WI38 (cell line): Measurements from ENCODE around the gene CDC16.

Source experiments
- H3K4me3 ChIP-seq: 2 replicates; pipeline ENCODE4 v1.5.1; 2011; ENCODE audit warnings: low read depth, mild to moderate bottlenecking, control low read depth, low read length
- TF ChIP-seq, protein P1 (sequence below): IDR thresholded peaks from 2 replicates; pipeline ENCODE4 v1.5.1; 2012; ENCODE audit warnings: low read depth, mild to moderate bottlenecking, control low read depth, low read length

Gene CDC16

DNA sequence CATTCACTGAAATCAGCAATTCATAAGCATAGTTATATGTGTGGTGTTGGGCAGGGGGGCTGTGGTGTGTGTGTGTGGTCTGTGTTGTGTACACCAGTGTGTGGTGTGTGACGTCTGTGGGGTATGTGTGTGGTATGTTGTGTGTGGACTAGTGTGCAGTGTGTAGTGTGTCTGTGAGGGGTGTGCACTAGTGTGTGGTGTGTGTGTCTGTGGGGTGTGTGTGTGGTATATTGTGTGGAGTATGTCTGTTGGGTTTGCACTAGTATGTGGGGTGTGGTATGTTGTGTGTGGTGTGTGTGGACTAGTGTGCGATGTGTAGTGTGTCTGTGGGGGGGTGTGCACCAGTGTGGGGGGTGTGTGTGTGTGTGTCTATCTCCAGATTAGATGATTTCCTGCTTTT is 7.2 kb upstream of the CDC16 start:
- TF ChIP-seq, protein P1, sequence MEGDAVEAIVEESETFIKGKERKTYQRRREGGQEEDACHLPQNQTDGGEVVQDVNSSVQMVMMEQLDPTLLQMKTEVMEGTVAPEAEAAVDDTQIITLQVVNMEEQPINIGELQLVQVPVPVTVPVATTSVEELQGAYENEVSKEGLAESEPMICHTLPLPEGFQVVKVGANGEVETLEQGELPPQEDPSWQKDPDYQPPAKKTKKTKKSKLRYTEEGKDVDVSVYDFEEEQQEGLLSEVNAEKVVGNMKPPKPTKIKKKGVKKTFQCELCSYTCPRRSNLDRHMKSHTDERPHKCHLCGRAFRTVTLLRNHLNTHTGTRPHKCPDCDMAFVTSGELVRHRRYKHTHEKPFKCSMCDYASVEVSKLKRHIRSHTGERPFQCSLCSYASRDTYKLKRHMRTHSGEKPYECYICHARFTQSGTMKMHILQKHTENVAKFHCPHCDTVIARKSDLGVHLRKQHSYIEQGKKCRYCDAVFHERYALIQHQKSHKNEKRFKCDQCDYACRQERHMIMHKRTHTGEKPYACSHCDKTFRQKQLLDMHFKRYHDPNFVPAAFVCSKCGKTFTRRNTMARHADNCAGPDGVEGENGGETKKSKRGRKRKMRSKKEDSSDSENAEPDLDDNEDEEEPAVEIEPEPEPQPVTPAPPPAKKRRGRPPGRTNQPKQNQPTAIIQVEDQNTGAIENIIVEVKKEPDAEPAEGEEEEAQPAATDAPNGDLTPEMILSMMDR = no peak
- no peak overlapping the region for H3K4me3 ChIP-seq

DNA sequence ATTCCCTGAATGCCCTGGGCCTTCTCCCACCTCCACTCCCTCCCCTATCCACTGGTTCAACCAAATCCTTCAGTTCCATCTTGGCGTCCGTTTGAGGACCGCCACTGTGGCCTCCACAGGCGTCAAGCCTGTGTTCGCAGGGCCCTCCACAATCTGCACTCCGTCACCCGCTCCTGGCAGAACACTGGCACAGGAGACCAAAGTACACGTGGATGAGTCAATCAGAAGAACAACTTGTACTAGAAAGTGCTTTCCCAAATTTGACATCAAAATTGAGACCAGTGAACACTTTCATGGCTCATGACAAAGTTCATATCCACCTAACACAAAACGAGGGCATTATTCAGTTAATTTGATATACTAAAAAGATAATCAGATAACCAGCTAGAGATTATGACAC is 6.5 kb upstream of the CDC16 start:
- TF ChIP-seq, protein P1 = no peak
- no peak overlapping the region for H3K4me3 ChIP-seq

- no peak overlapping the region for H3K4me3 ChIP-seq
These were observed 5.2 kb upstream of the CDC16 start for GRCh38 chr13:114229506-114229905.

DNA sequence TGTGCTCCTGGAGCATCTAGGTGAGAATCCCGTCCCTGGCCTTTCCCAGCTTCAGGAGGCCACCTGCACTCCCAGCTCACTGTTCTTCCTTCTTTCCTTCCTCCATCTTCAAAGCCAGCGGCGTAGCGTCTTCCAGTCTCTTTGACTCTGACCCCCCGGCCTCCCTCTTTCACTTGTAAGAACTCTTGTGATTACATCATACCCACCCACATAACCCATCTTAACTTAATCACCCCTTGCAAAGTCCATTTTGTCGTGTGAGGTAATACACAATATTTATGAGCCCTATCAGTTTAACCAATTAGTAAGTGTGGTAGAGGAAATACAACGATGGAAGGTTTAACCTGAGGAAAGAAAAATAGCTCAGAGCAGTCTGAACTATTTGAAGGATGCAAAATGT is 4.6 kb upstream of the CDC16 start:
- TF ChIP-seq, protein P1 = no peak
- H3K4me3 ChIP-seq = no peak overlapping the region

More at GRCh38 chr13:114229506-114229905, 5.2 kb upstream of the CDC16 start:
- TF ChIP-seq, protein P1 = no peak

GRCh38 chr13:114230575-114230974 is 4.1 kb upstream of the CDC16 start:
- TF ChIP-seq, protein P1 = no peak
- H3K4me3 ChIP-seq = no peak overlapping the region

DNA sequence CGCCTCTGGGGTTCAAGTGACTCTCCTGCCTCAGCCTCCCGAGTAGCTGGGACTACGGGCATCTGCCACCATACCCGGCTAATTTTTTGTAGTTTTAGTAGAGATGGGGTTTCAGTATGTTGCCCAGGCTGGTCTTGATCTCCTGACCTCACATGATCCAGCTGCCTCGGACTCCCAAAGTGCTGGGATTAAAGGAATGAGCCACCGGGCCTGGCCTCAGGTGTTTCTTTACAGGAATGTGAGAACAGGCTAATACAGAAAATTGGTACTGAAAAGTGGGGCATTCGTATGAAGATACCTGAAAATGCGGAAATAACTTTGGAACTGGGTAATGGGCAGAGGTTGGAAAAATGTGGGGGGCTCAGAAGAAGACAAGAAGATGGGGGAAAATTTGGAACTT is 2.8 kb upstream of the CDC16 start:
- no peak overlapping the region for H3K4me3 ChIP-seq
- TF ChIP-seq, protein P1 = no peak

GRCh38 chr13:114234266-114234644 is 442 bp upstream of the CDC16 start:
- H3K4me3 ChIP-seq = peak overlapping the region; percentile 85

More at GRCh38 chr13:114234266-114234644, 442 bp upstream of the CDC16 start:
- TF ChIP-seq, protein P1 = no peak
